C4-2B (cell line): ENCODE data around the gene CYP2D6.

Experiments
- ZFX ChIP-seq: fragments of 450-650 bp; IDR thresholded peaks from 2 replicates; pipeline ENCODE4 v1.6.1; 2017
- TF ChIP-seq, protein P1 (sequence below): fragments of 450-650 bp; conservative IDR thresholded peaks from 2 replicates; pipeline ENCODE4 v1.5.1; 2017; ENCODE audit warnings: mild to moderate bottlenecking

DNA sequence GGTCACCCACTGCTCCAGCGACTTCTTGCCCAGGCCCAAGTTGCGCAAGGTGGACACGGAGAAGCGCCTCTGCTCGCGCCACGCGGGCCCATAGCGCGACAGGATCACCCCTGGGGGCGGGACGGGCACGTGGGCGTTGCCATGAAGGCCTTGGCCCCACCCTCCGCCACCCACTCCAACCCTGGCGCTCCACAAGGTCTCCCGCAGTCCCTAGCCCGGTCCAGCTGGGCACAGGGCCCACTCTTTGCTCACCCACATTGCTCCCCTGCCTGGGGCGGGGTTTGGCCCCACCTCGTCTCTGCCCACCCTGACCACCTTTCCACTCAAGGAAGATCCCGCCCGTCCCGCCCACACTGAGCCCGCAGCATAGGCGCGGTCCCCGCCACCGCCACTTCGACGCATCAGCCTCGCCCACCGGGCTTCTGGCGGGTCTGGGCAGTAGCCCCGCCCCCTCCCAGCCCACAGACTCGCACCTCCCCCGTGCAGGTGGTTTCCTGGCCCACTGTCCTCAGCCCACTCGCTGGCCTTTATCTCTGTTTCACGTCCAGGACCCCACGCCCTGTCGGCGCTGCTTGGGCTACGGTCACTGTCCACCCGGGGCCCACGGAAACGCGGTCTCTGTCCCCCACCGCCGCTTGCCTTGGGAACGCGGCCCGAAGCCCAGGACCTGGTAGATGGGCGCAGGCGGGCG lies 12.3 kb upstream of the CYP2D6 start:
- TF ChIP-seq, protein P1, sequence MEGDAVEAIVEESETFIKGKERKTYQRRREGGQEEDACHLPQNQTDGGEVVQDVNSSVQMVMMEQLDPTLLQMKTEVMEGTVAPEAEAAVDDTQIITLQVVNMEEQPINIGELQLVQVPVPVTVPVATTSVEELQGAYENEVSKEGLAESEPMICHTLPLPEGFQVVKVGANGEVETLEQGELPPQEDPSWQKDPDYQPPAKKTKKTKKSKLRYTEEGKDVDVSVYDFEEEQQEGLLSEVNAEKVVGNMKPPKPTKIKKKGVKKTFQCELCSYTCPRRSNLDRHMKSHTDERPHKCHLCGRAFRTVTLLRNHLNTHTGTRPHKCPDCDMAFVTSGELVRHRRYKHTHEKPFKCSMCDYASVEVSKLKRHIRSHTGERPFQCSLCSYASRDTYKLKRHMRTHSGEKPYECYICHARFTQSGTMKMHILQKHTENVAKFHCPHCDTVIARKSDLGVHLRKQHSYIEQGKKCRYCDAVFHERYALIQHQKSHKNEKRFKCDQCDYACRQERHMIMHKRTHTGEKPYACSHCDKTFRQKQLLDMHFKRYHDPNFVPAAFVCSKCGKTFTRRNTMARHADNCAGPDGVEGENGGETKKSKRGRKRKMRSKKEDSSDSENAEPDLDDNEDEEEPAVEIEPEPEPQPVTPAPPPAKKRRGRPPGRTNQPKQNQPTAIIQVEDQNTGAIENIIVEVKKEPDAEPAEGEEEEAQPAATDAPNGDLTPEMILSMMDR, result no peak
- no peak for TF ChIP-seq ZFX
